Measurements from ENCODE around the gene ZIK1.

Gene ZIK1

GRCh38 chr19:57583521-57584416 is at the start of gene ZIK1:
Gene ZIK1 (plus strand): TSS chr19:57584145. CDS start chr19:57584357, 212 bp downstream.
- peak; percentile 37 to 68 (median 65) for DNase-seq (ENCODE audit: low read depth in 2 of 3, low spot score in 2 of 3)

GRCh38 chr19:57537953-57538547 is 45.9 kb upstream of the ZIK1 start:
- DNase-seq (ENCODE audit: low read depth in 2 of 3, low spot score in 2 of 3), result no peak

- no peak for DNase-seq (ENCODE audit: low read depth in 2 of 3, low spot score in 2 of 3)
Observed at GRCh38 chr19:57546513-57546912, 37.4 kb upstream of the ZIK1 start.

- DNase-seq (ENCODE audit: low read depth in 2 of 3, low spot score in 2 of 3), result no peak
Observed at GRCh38 chr19:57552432-57552831, 31.5 kb upstream of the ZIK1 start.

- no peak for DNase-seq (ENCODE audit: low read depth in 2 of 3, low spot score in 2 of 3)
Observed at GRCh38 chr19:57557659-57558058, 26.3 kb upstream of the ZIK1 start.

GRCh38 chr19:57558525-57558924 is 25.4 kb upstream of the ZIK1 start:
- no peak for DNase-seq (ENCODE audit: low read depth in 2 of 3, low spot score in 2 of 3)

- DNase-seq (ENCODE audit: low read depth in 2 of 3, low spot score in 2 of 3), result peak in 2 of 3 experiments; percentile 5 to 6
Observed at GRCh38 chr19:57559008-57559403, 24.9 kb upstream of the ZIK1 start.

- DNase-seq (ENCODE audit: low read depth in 2 of 3, low spot score in 2 of 3), result peak; percentile 55 to 71 (median 59)
Observed at GRCh38 chr19:57559404-57560025, 24.4 kb upstream of the ZIK1 start, which contains the start of gene ZNF550. Gene ZNF550 (minus strand): TSS chr19:57559863. CDS start chr19:57559682, 181 bp downstream.

- no peak for DNase-seq (ENCODE audit: low read depth in 2 of 3, low spot score in 2 of 3)
Observed at GRCh38 chr19:57560049-57560491, 23.9 kb upstream of the ZIK1 start.

- no peak for DNase-seq (ENCODE audit: low read depth in 2 of 3, low spot score in 2 of 3)
Observed at GRCh38 chr19:57563547-57563946, 20.4 kb upstream of the ZIK1 start.

GRCh38 chr19:57566396-57567265 is 17.3 kb upstream of the ZIK1 start:
- no peak for DNase-seq (ENCODE audit: low read depth in 2 of 3, low spot score in 2 of 3)

GRCh38 chr19:57570707-57571106 is 13.2 kb upstream of the ZIK1 start:
- DNase-seq (ENCODE audit: low read depth in 2 of 3, low spot score in 2 of 3), result no peak

GRCh38 chr19:57572415-57572947 is 11.5 kb upstream of the ZIK1 start:
- DNase-seq (ENCODE audit: low read depth in 2 of 3, low spot score in 2 of 3), result no peak

- DNase-seq (ENCODE audit: low read depth in 2 of 3, low spot score in 2 of 3), result no peak
Observed at GRCh38 chr19:57576661-57577060, 7.3 kb upstream of the ZIK1 start.

GRCh38 chr19:57578487-57579205 is 5.3 kb upstream of the ZIK1 start, which contains the start of gene ZNF416:
Gene ZNF416 (minus strand): TSS chr19:57578911. CDS start chr19:57578704, 207 bp downstream.
- DNase-seq (ENCODE audit: low read depth in 2 of 3, low spot score in 2 of 3), result peak; percentile 54 to 79 (median 75)

GRCh38 chr19:57583104-57583520 is 833 bp upstream of the ZIK1 start:
- DNase-seq (ENCODE audit: low read depth in 2 of 3, low spot score in 2 of 3), result no peak

- DNase-seq (ENCODE audit: low read depth in 2 of 3, low spot score in 2 of 3), result no peak
Observed at GRCh38 chr19:57587529-57587928, 3.6 kb downstream of the ZIK1 start.

- DNase-seq (ENCODE audit: low read depth in 2 of 3, low spot score in 2 of 3), result no peak
Observed at GRCh38 chr19:57599377-57599760, 15.4 kb downstream of the ZIK1 start.

- peak; percentile 74 to 76 (median 75) for DNase-seq (ENCODE audit: low read depth in 2 of 3, low spot score in 2 of 3)
Observed at GRCh38 chr19:57599761-57600383, 15.9 kb downstream of the ZIK1 start, which contains the start of gene ZNF530. Gene ZNF530 (plus strand): TSS chr19:57599885. CDS start chr19:57604346, 4,461 bp downstream.

All from activated CD8-positive, alpha-beta memory T cell treated with anti-CD3 and anti-CD28 coated beads for 48 hours (primary cell).